Kidney tubule cell (primary cell): ENCODE results near the gene USE1.

ENCODE experiments used
- DNase-seq: peaks from one replicate; pipeline ENCODE4 v3.0.0-alpha.2; 2018; ENCODE audit warnings: low spot score

USE1 gene

DNA sequence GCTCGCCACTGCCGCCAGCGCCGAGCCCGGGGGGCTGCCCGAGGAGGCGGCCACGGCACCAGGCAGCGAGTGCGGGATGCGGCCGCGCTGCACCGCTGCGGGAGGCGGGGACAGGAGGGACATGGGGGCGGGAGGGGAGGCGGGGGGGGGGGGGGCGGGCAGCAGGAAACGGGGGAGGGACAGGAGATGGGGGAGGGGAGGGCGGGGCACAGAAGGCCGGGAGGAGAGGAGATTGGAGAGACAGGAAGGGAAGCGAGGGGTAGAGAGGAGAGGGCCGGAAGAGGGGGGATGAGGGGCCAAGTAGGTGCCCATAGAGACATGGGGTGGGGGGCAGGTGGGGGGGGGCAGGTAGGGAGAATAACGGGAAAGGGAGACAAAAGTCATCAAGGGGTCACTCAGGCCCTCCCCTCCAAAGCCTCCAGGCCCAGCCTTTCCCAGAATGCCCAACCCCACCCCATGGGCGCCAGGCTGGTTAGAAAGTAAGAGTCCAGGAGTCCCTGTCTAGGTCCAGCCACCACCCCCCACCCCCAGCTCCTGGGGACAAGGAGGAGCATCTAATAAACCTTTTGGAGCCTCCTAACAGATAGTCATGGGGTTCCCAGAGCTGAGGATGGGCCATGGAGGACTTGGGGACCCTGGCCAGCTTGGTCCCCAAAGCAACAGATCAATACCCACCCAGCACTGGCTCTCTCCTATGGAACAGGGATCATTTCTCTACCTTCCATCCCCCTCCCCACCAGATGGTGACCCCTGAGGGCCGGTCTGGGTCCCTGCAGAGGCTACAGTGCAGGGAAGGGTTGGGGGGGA is 21.0 kb downstream of the USE1 start:
- peak; percentile 40 for DNase-seq

DNA sequence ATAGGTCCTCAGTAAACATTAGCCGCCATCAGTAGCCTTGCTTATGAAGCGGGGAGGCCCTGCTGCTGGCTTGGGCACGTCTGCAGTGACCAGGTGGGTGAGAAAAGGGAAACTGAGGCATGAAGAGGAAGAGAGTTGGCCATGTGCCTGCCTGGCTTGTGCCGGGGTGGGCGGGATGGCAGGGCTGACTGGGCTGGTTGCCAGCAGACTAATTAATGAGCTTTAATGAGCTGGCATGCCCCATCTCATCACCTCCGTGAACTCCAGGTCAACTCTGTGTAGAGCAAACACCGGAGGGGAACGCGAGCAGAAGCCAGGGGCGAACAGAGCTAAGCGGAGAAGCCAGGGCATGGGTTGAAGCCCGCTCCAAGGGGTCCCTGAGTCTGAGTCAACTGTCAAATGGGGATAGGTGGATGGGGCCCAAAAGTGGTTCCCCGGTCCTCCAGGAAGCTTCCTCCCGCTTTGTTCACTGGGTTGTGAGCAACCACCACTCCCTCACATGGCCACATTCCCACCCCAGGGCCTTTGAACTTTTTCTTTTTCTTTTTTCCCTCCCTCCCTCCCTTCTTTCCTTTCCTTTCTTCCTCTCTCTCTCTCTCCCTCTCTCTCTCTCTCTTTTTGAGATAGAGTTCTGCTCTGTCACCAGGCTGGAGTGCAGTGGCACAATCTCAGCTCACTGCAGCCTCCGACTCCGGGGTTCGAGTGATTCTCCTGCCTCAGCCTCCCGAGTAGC is 21.8 kb downstream of the USE1 start:
- no peak for DNase-seq

GRCh38 chr19:17237747-17238706 is 22.9 kb downstream of the USE1 start:
- DNase-seq: no peak

- no peak for DNase-seq
These were observed 25.1 kb downstream of the USE1 start for GRCh38 chr19:17240062-17240752.

DNA sequence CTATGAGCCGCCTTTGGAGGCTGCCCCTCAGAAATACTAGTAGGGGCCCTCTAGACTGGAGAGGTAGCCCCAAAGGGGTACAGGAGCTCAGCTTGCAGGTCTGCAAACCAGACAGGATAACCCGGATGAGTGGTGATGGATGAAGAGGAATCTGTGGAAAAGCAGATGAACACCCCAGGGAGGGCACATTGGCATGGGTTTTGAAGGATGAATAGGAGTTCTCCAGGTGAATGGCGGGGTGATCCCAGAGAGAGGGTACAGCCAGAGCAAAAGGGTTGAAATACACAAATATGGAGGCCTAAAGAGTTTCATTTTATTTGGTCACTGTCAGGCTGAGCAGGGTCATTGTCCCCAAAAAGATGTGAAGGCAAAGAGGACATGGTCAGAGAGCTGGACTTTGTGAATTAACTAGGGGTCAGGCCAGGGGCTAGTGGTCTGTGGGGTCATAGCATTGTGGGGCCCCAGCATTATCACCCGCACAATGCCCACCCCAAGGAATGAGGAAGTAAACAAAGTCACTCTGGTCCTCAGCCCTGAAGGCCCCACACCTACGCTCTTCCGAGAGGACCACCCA is 25.8 kb downstream of the USE1 start:
- no peak for DNase-seq

GRCh38 chr19:17242431-17243208 is 27.5 kb downstream of the USE1 start:
- no peak for DNase-seq

- no peak for DNase-seq
These were observed 28.2 kb downstream of the USE1 start for GRCh38 chr19:17243211-17243829.

- DNase-seq: peak; percentile 65
These were observed 28.9 kb downstream of the USE1 start for GRCh38 chr19:17243830-17244617.

GRCh38 chr19:17244618-17245534 is 29.7 kb downstream of the USE1 start:
- peak; percentile 17 for DNase-seq

- DNase-seq: peak; percentile 19
These were observed 30.4 kb downstream of the USE1 start, which contains the start of gene NR2F6 for GRCh38 chr19:17245535-17245984. Gene NR2F6 (minus strand): TSS chr19:17245919. CDS start chr19:17245220, 699 bp downstream.

GRCh38 chr19:17246681-17247425 is 31.7 kb downstream of the USE1 start:
- no peak for DNase-seq

- DNase-seq: peak; percentile 43
These were observed 33.0 kb downstream of the USE1 start for GRCh38 chr19:17248011-17248776.

- no peak for DNase-seq
These were observed 34.9 kb downstream of the USE1 start for GRCh38 chr19:17249887-17250548.

- DNase-seq: no peak
These were observed 39.5 kb downstream of the USE1 start for GRCh38 chr19:17254636-17255035.

- peak; percentile 33 for DNase-seq
These were observed 40.0 kb downstream of the USE1 start for GRCh38 chr19:17255150-17255621.

DNA sequence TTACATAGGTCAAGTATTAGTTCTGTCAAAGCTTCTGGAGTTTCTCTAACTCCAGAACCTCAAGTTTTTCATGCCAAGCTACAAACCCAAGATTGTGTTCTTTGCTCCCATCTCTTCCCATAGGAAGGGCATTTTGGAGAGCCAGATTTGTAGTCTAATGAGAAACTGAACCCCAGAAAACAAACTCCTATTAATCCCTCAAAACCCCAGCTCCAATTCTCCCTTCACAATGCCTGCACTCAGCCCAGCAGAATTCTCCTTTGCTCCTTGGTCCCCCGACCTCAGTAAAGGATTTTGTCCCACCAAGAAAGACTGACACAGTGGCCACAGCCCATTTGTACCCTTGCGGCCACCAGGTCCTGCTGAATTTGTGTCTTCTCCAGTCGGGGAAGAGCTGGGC is 41.0 kb downstream of the USE1 start:
- DNase-seq: no peak
